Endothelial cell of umbilical vein (primary cell): ENCODE measurements around the gene LILRB3. TPM values are rescaled to one million over a fixed set of nuclear protein-coding genes. Genes with fewer than 3 reads are reported as not detected.

Experiments used
- BruUV-seq: library from RNA; stranded (reverse); fragments of 400-500 nt; replicated peaks from 2 replicates; lab custom pipeline; 2021; lab: Mats Ljungman, UMichigan
- CTCF ChIA-PET: fragments of 300-600, 350-600 bp; sonication (Branson Sonifier 250); formaldehyde crosslinking; loops from one replicate; lab custom pipeline; 2021; ENCODE audit warnings: antibody characterized with exemption, inconsistent platforms; lab: Charles Lee
- POLR2A ChIA-PET: fragments of 300-600, 350-600 bp; sonication (Branson Sonifier 250); formaldehyde crosslinking; loops from one replicate; lab custom pipeline; 2021; ENCODE audit warnings: antibody characterized with exemption, inconsistent platforms; lab: Charles Lee
- DNase-seq: peaks from one replicate; pipeline ENCODE4 v3.0.0-alpha.2; 2011; ENCODE audit warnings: low read depth, low spot score
- FAIRE-seq: peaks from 2 replicates; lab custom pipeline; 2011; peaks lifted over from hg19 to GRCh38; lab: Jason Lieb, UNC
- H2AFZ ChIP-seq: 2 replicates; pipeline ENCODE4 v1.6.0; 2012; ENCODE audit warnings: low read depth, low read length, control low read depth, inconsistent platforms
- H3K27ac ChIP-seq: 2 replicates; pipeline ENCODE4 v1.5.1; 2011; ENCODE audit warnings: low read depth, mild to moderate bottlenecking, control low read depth, low read length, moderate library complexity; ENCODE audit not compliant: insufficient read depth
- H3K27me3 ChIP-seq, 2 experiments: 2 replicates each; pipeline versions ENCODE4 v1.6.0 to v1.6.1; 2011; ENCODE audit warnings: low read length in 2 of 2, mixed read lengths in 1 of 2; ENCODE audit not compliant: control insufficient read depth in 2 of 2, insufficient read depth in 2 of 2
- H3K36me3 ChIP-seq, 2 experiments: 2 replicates in 1 of 2; 3 replicates in 1 of 2; pipeline ENCODE4 v1.5.1; 2011; ENCODE audit warnings: low read length in 2 of 2, mild to moderate bottlenecking in 1 of 2, moderate library complexity in 1 of 2; ENCODE audit not compliant: control insufficient read depth in 2 of 2, insufficient read depth in 2 of 2; ENCODE audit errors: extremely low read depth in 1 of 2
- H3K4me1 ChIP-seq: 3 replicates; pipeline ENCODE4 v1.5.1; 2011; ENCODE audit warnings: mild to moderate bottlenecking, low read length; ENCODE audit not compliant: control insufficient read depth, insufficient read depth; ENCODE audit errors: extremely low read depth
- H3K4me2 ChIP-seq: 2 replicates; pipeline ENCODE4 v1.6.1; 2011; ENCODE audit warnings: low read length, control low read depth, mixed read lengths; ENCODE audit not compliant: insufficient read depth
- H3K4me3 ChIP-seq, 3 experiments: fragments of 200-600 bp in 1 of 3; sonication (generic), shearing (Covaris generic) in 1 of 3; replicated peaks in 1 of 3; 2 replicates each; pipeline ENCODE4 v1.5.1; 2011 to 2016; ENCODE audit warnings: control low read depth in 3 of 3, low read length in 3 of 3, mild to moderate bottlenecking in 2 of 3, inconsistent platforms in 1 of 3, low read depth in 1 of 3, moderate library complexity in 1 of 3; ENCODE audit not compliant: insufficient read depth in 1 of 3
- H3K79me2 ChIP-seq: 2 replicates; pipeline ENCODE4 v1.6.0; 2012; ENCODE audit warnings: low read length, inconsistent platforms; ENCODE audit not compliant: control insufficient read depth, insufficient read depth
- H3K9ac ChIP-seq: replicated peaks from 2 replicates; pipeline ENCODE3; 2011; ENCODE audit warnings: low read length, control low read depth; ENCODE audit not compliant: insufficient read depth; ENCODE audit errors: extremely low read depth
- H3K9me1 ChIP-seq: replicated peaks from 3 replicates; pipeline ENCODE4 v1.6.0; 2011; ENCODE audit warnings: mild to moderate bottlenecking, low read length; ENCODE audit not compliant: control insufficient read depth, insufficient read depth; ENCODE audit errors: extremely low read depth
- H3K9me3 ChIP-seq: replicated peaks from 2 replicates; pipeline ENCODE4 v1.5.1; 2012; ENCODE audit warnings: low read length, inconsistent platforms; ENCODE audit not compliant: control insufficient read depth, insufficient read depth
- H4K20me1 ChIP-seq: replicated peaks from 2 replicates; pipeline ENCODE3; 2011; ENCODE audit warnings: mild to moderate bottlenecking, low read length; ENCODE audit not compliant: control insufficient read depth, insufficient read depth; ENCODE audit errors: extremely low read depth
- EZH2 ChIP-seq: IDR thresholded peaks from 2 replicates; pipeline ENCODE4 v1.6.1; 2012; ENCODE audit warnings: borderline replicate concordance, low read depth, mild to moderate bottlenecking, moderate library complexity, low read length, inconsistent platforms; ENCODE audit not compliant: severe bottlenecking
- FOS ChIP-seq: IDR thresholded peaks from 2 replicates; pipeline ENCODE4 v1.6.1; 2011; ENCODE audit warnings: mild to moderate bottlenecking, low read length, moderate library complexity, borderline replicate concordance; ENCODE audit not compliant: insufficient read depth
- GATA2 ChIP-seq: IDR thresholded peaks from 2 replicates; pipeline ENCODE4 v1.7.0; 2011; ENCODE audit warnings: low read depth, mild to moderate bottlenecking, moderate library complexity, mixed read lengths, low read length; ENCODE audit not compliant: insufficient read length, insufficient read depth
- JUN ChIP-seq: IDR thresholded peaks from 2 replicates; pipeline ENCODE4 v1.6.1; 2011; ENCODE audit warnings: borderline replicate concordance, low read depth; ENCODE audit not compliant: insufficient read length, insufficient read depth
- MAX ChIP-seq: IDR thresholded peaks from 2 replicates; pipeline ENCODE4 v1.6.1; 2011; ENCODE audit not compliant: insufficient read depth, insufficient read length
- MYC ChIP-seq: IDR thresholded peaks from one replicate; pipeline ENCODE4 v1.6.1; 2011; ENCODE audit warnings: mild to moderate bottlenecking, low read depth, low read length
- POLR2A ChIP-seq: IDR thresholded peaks from 2 replicates; pipeline ENCODE4 v1.6.1; 2012; ENCODE audit warnings: low read depth, mild to moderate bottlenecking, control low read depth, low read length
- POLR2AphosphoS5 ChIP-seq: IDR thresholded peaks from 2 replicates; pipeline ENCODE4 v1.6.1; 2012; ENCODE audit warnings: low read depth, mild to moderate bottlenecking, control low read depth, low read length, moderate library complexity; ENCODE audit not compliant: insufficient read depth
- dilution Hi-C: fragments of 300-500 bp; cut with MboI; formaldehyde crosslinking; loops from one replicate; pipeline ENCODE4 v1.15.0; 2019; ENCODE audit warnings: low sequenced_read_pairs; ENCODE audit not compliant: extremely low pct_ligation_motif_present
- intact Hi-C: fragments of 100-400 bp; cut with micrococcal nuclease; formaldehyde crosslinking; loops from one replicate; pipeline ENCODE4 v1.10.0; 2022
- polyA plus RNA-seq, 4 experiments: library from polyadenylated mRNA; depleted of rRNA in 3 of 4; stranded (reverse) in 3 of 4; unstranded in 1 of 4; fragments of >200 nt; gene quantifications; 2 replicates each; pipeline versions ENCODE4 v1.2.1 to v1.2.3, GENCODE V29; 2011 to 2012; ENCODE audit warnings: missing spikeins in 1 of 4
- total RNA-seq: library from RNA; stranded (reverse); gene quantifications from 2 replicates; pipeline ENCODE4 v1.2.3, GENCODE V29; 2021
- TF ChIP-seq, protein P1 (sequence below), 2 donors: IDR thresholded peaks; 1 replicate in 1 of 2; 2 replicates in 1 of 2; pipeline ENCODE4 v1.5.1; 2011; ENCODE audit warnings: low read length in 2 of 2, mild to moderate bottlenecking in 2 of 2, moderate library complexity in 2 of 2, control low read depth in 1 of 2, inconsistent platforms in 1 of 2, low read depth in 1 of 2; ENCODE audit not compliant: insufficient read depth in 1 of 2; ENCODE audit errors: extremely low read depth in 1 of 2

Gene LILRB3
- total and polyA plus RNA-seq, 2 donors (not counting 3 experiments of a cell fraction or from before 2014, with no cell fraction given), result not detected

- no peaks in the 10 kb centered on the region for H3K9me1 ChIP-seq
- ChIA-PET CTCF (interaction anchor here (1.1 to 1.5 kb wide), 3 partner anchors 17 to 64 kb away, joined by 4 to 10 read pairs (median 4); no protein-coding TSS in a partner anchor), POLR2A (no interaction called here)
- H3K9ac ChIP-seq, result no peak overlapping the region
- H3K79me2 ChIP-seq, result no peaks in the 10 kb centered on the region
- H3K27ac ChIP-seq, result no peak overlapping the region
- TF ChIP-seq, protein P1, sequence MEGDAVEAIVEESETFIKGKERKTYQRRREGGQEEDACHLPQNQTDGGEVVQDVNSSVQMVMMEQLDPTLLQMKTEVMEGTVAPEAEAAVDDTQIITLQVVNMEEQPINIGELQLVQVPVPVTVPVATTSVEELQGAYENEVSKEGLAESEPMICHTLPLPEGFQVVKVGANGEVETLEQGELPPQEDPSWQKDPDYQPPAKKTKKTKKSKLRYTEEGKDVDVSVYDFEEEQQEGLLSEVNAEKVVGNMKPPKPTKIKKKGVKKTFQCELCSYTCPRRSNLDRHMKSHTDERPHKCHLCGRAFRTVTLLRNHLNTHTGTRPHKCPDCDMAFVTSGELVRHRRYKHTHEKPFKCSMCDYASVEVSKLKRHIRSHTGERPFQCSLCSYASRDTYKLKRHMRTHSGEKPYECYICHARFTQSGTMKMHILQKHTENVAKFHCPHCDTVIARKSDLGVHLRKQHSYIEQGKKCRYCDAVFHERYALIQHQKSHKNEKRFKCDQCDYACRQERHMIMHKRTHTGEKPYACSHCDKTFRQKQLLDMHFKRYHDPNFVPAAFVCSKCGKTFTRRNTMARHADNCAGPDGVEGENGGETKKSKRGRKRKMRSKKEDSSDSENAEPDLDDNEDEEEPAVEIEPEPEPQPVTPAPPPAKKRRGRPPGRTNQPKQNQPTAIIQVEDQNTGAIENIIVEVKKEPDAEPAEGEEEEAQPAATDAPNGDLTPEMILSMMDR (IDR thresholded peaks at IDR 0.05; ENCODE audit: extremely low read depth in 1 of 2, insufficient read depth in 1 of 2, low read depth in 1 of 2, low read length in 2 of 2), result peak; percentile 96 to 100
- TF ChIP-seq EZH2, result no peak
- peak; percentile 99 for FAIRE-seq
- peak overlapping the region; percentile 54 for H2AFZ ChIP-seq
- no peak overlapping the region for H3K4me3 ChIP-seq
- H3K4me2 ChIP-seq, result no peak overlapping the region
- intact Hi-C loops, result loop anchor here (1.0 kb wide), 3 partner anchors 63 to 438 kb away; no protein-coding TSS in a partner anchor
- dilution Hi-C loops, result no loop called here
- no peaks in the 10 kb centered on the region for H3K36me3 ChIP-seq
- H3K27me3 ChIP-seq, result peaks cover 10 to 17% of the 10 kb centered on the region in 2 experiments
- H3K9me3 ChIP-seq, result no peaks in the 10 kb centered on the region
- peak; percentile 74 for DNase-seq
- H4K20me1 ChIP-seq, result no peaks in the 10 kb centered on the region
- BruUV-seq, result no TSS peak
- no peaks in the 10 kb centered on the region for H3K4me1 ChIP-seq
These were observed 8.5 kb upstream of the LILRB3 start for GRCh38 chr19:54231077-54231931.

DNA sequence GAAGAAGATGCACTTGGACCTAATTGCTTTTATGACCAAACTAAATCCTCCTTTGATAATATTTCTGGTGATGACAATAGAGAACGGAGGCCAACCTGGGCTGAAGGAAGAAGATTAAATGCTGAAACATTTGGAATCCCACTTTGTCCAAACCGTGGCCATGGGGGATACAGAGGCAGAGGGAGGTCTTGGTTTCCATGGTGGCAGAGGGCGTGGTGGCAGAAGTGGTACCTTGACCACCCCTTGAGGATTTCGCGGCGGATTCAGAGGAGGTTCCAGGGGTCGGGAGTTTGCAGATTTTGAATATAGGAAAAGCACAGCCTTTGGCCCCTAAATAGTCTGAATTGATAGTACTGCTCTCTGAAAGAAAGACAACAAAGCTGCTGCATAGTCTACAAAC, 7.2 kb upstream of the LILRB3 start:
- Histone ChIP-seq H3K9me3 (no peaks in the 10 kb centered on the region), H3K9ac (no peak overlapping the region), H3K9me1 (no peaks in the 10 kb centered on the region), H3K36me3 (no peaks in the 10 kb centered on the region), H4K20me1 (no peaks in the 10 kb centered on the region), H3K27ac (no peak overlapping the region), H3K79me2 (no peaks in the 10 kb centered on the region), H3K4me1 (no peaks in the 10 kb centered on the region), H3K27me3 (peaks cover 10 to 13% of the 10 kb centered on the region in 2 experiments), H3K4me2 (no peak overlapping the region), H3K4me3 (no peak overlapping the region), H2AFZ (no peak overlapping the region)
- DNase-seq (no peak), FAIRE-seq (no peak)
- dilution Hi-C loops, result no loop called here
- BruUV-seq, result no TSS peak
- ChIA-PET POLR2A (no interaction called here), CTCF (interaction anchor here (2.3 kb wide), 1 partner anchor 62 kb away, joined by 5 read pairs; no protein-coding TSS in a partner anchor)
- intact Hi-C loops, result no loop called here
- TF ChIP-seq POLR2AphosphoS5 (no peak), MYC (no peak), JUN (no peak), EZH2 (no peak), FOS (no peak), POLR2A (no peak), MAX (no peak), GATA2 (no peak)
- TF ChIP-seq, protein P1 (IDR thresholded peaks at IDR 0.05; ENCODE audit: extremely low read depth in 1 of 2, insufficient read depth in 1 of 2, low read depth in 1 of 2, low read length in 2 of 2), result no peak
